ENCODE measurements around the gene PTPRN2.

GRCh38 chr7:158272509-158273137 lies 315.0 kb downstream of the PTPRN2 start:
- TF ChIP-seq CTCF (IDR thresholded peaks at IDR 0.05) (no peak), POLR2A (IDR thresholded peaks at IDR 0.05) (no peak), EP300 (IDR thresholded peaks at IDR 0.05) (no peak)

Data from sigmoid colon (tissue), 4 donors.